ENCODE data around the gene TMEM106C. TPM values are rescaled to one million over a fixed set of nuclear protein-coding genes. Genes with fewer than 3 reads are reported as not detected.
A peak's percentile ranks its signal among the peaks of the same experiment; 100 is the strongest.

Gene TMEM106C, protein sequence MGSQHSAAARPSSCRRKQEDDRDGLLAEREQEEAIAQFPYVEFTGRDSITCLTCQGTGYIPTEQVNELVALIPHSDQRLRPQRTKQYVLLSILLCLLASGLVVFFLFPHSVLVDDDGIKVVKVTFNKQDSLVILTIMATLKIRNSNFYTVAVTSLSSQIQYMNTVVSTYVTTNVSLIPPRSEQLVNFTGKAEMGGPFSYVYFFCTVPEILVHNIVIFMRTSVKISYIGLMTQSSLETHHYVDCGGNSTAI
- total RNA-seq (2014; rRNA removed; shearing (Covaris generic)) = 177 and 211 TPM in 2 replicates

- in situ Hi-C loops (cut with HindIII; ENCODE audit: low sequenced_read_pairs) = no loop called here
- peak; percentile 90 for DNase-seq (ENCODE audit: low spot score)
These were observed at the start of gene TMEM106C for GRCh38 chr12:47963340-47964040. Gene TMEM106C, plus strand, starts transcription at chr12:47963596. Its CDS starts 641 bp downstream, at chr12:47964237.

DNA sequence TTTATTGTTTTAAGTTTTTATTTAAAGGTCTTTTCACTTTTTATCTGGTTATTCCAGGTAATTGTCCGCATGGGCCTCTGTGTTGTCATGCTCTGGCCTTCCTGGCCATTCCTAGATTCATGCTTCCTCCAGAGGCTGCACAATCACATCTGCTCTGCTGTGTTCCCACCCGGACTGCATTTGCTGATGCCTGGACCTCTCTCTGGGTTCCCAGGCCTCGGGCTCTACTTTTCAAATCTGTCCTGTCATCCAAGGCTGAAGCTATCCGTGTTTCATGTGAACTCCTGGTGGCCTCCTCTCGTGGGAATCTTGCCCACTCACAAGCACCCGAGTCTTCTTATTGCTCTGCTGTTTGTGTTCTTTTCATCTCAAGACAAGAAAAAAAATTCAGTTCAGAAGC, 42.5 kb upstream of the TMEM106C start:
- in situ Hi-C loops (cut with HindIII; ENCODE audit: low sequenced_read_pairs) = no loop called here
- no peak for DNase-seq (ENCODE audit: low spot score)

DNA sequence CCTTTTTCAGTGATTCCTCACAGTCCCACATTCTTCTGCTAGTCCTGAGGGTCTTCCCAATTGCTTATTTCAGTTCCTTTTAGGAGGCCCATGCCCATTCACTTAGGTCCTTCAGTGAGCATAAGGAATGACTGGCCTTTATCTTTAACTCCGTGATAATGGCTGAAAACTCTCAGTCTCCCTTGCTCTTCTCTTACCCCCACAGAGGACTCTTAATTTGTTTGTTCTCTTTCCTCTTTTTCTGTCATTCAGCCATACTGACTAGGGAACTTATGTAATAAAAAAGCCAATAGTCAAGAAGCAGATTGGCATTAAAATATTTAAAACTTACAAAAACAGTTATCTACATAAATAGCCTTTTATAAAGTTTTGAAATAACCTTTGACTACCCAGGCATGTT, 41.5 kb upstream of the TMEM106C start:
- in situ Hi-C loops (cut with HindIII; ENCODE audit: low sequenced_read_pairs) = no loop called here

DNA sequence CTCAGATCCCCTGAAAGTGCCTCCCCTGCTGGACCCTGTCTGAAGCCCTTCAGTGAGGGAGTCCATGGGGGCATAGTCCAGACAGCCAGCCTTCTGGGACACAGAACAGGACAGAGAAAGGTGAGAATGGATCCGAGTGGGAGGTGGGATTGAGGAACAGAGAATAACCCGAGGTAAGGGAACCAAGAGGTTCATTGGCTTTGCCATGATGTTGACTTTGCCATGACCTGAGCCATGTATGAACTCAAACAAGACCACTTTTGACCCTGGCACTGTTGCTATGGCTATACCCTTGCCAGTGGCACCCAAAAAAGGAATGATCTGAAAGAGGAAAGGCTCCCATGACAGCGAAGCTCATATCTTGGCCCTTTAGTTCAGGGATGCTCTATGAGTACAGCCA, 36.0 kb upstream of the TMEM106C start:
- DNase-seq (ENCODE audit: low spot score) = no peak
- in situ Hi-C loops (cut with HindIII; ENCODE audit: low sequenced_read_pairs) = no loop called here

More for the DNA sequence above, 41.5 kb upstream of the TMEM106C start:
- DNase-seq (ENCODE audit: low spot score) = no peak

- in situ Hi-C loops (cut with HindIII; ENCODE audit: low sequenced_read_pairs) = no loop called here
- no peak for DNase-seq (ENCODE audit: low spot score)
These were observed 32.8 kb upstream of the TMEM106C start for GRCh38 chr12:47930634-47931033.

GRCh38 chr12:47931187-47931586, 32.2 kb upstream of the TMEM106C start:
- no peak for DNase-seq (ENCODE audit: low spot score)
- in situ Hi-C loops (cut with HindIII; ENCODE audit: low sequenced_read_pairs) = no loop called here

- DNase-seq (ENCODE audit: low spot score) = peak; percentile 22
- in situ Hi-C loops (cut with HindIII; ENCODE audit: low sequenced_read_pairs) = no loop called here
These were observed 28.2 kb upstream of the TMEM106C start for GRCh38 chr12:47935184-47935583.

DNA sequence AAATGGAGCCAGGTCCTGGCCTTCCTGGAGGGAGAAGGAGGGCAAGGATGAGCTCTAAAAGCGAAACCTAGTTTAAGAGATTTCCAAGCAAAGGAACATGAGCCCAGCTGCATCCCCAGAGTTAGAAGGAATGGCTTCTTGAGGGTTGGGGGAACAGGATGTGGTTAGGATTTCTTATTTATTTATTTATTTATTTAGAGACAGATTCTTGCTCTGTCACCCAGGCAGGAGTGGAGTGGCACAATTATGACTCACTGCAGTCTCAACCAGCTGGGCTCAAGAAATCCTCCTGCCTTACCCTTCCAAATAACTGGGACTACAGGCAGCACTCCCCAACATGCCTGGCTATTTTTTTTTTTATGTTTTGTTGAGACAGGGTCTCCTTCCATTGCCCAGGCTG, 25.3 kb upstream of the TMEM106C start:
- in situ Hi-C loops (cut with HindIII; ENCODE audit: low sequenced_read_pairs) = no loop called here
- no peak for DNase-seq (ENCODE audit: low spot score)

DNA sequence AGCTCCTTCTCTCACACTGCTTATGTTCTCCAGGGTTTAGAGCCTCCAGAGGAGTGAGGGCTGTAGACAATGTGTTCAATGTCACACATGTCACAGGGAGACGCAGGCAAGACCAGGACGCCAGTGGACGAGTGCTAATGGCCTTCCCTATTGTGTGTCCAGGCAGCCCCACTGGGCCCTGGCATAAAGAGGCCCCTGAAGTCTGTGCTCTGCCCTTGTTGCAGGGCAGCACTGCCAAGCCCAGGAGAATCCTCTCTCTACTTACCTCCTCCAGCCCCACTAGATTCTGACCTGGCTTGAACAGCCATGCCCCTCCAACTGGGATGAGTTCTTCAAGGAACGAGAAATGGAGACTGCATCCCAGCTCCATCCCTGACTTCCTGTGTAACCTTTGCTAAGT, 24.8 kb upstream of the TMEM106C start:
- no peak for DNase-seq (ENCODE audit: low spot score)
- in situ Hi-C loops (cut with HindIII; ENCODE audit: low sequenced_read_pairs) = no loop called here

GRCh38 chr12:47939009-47939601, 24.3 kb upstream of the TMEM106C start:
- DNase-seq (ENCODE audit: low spot score) = no peak
- in situ Hi-C loops (cut with HindIII; ENCODE audit: low sequenced_read_pairs) = no loop called here

- no peak for DNase-seq (ENCODE audit: low spot score)
- in situ Hi-C loops (cut with HindIII; ENCODE audit: low sequenced_read_pairs) = no loop called here
These were observed 22.5 kb upstream of the TMEM106C start for GRCh38 chr12:47940773-47941474.

DNA sequence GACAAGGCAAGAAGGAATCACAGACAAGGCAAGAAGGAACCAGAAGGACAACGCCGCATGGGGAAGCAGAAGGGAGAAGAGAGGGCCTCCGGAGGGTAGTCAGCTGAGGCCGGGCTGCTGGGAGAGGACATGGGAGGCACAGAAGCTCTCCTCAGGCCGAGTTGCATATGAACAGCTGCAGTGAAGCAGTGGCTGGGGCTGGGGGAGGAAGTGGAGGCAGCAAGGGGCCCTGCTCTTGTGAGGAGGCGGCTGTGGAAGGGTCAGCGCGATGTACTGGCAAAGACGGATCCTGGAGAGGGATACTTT, 22.0 kb upstream of the TMEM106C start:
- DNase-seq (ENCODE audit: low spot score) = no peak
- in situ Hi-C loops (cut with HindIII; ENCODE audit: low sequenced_read_pairs) = no loop called here

DNA sequence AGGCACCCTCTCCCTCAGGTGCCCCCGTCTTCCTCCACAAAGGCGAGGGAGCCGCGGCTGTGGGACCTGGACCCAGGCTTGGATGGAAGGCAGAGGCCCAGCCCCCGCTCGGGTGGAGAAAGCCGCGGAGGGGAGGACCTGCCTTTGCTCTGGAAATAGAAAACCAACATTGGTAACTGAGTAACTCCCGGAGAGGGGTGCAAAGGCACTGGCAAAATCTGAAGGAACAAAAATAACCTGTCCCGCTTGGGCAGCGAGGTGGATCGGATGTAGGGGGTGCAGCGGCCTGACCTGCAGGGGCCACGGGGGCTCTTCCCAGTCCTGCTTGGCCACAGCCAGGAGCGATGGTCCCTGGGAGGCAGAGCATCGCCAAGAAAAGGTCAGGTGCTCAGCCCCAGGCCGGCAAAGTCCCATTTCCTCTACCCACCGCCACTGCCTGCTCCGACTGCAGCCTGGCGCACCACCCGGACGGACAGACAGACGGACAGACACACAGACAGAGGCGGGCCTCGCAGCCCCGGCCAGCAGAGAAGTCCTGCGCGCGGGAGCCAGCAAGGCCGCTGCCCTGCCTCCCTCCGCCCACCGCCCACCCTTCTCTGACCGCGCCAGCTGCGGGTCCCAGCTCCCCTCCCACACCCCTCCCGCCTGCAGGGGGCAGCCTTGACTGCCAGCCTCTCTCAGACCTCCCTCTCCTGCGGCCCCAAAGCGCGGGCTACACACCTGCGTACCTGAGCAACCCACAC, 21.4 kb upstream of the TMEM106C start:
- in situ Hi-C loops (cut with HindIII; ENCODE audit: low sequenced_read_pairs) = no loop called here
- no peak for DNase-seq (ENCODE audit: low spot score)

DNA sequence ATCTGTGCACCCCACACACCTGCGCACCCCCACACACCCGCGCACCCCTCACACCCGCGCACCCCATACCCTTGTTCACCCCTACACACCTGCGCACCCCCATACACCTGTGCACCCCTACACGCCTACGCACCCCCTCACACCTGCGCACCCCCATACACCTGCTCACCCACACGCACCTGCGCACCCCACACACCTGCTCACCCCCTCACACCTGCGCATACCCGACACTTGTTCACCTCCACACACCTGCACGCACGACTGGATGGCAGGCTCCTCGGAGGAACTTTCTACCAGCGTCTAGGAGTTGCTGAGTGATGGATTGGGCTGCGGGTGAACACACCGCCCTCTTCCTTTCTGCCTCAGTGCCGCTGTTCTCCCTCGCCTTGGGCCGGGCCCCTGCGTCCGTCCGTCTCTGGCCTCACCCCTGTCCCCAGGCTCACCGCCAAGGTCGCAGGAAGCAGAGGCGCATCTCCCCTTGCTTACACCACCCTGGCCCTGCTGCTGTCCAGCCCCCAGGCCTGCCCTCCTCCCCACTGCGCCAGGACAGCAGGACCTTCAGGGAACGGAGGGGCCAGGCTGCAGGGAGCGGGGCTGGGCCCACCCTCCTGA, 20.7 kb upstream of the TMEM106C start:
- in situ Hi-C loops (cut with HindIII; ENCODE audit: low sequenced_read_pairs) = no loop called here
- DNase-seq (ENCODE audit: low spot score) = no peak

GRCh38 chr12:47943623-47944340, 19.6 kb upstream of the TMEM106C start:
- no peak for DNase-seq (ENCODE audit: low spot score)
- in situ Hi-C loops (cut with HindIII; ENCODE audit: low sequenced_read_pairs) = no loop called here

- in situ Hi-C loops (cut with HindIII; ENCODE audit: low sequenced_read_pairs) = no loop called here
- DNase-seq (ENCODE audit: low spot score) = no peak
These were observed 18.6 kb upstream of the TMEM106C start for GRCh38 chr12:47944685-47945340.

GRCh38 chr12:47945341-47945728, 18.1 kb upstream of the TMEM106C start:
- DNase-seq (ENCODE audit: low spot score) = no peak
- in situ Hi-C loops (cut with HindIII; ENCODE audit: low sequenced_read_pairs) = no loop called here

Measured in G401 (cell line).